A673 (cell line): ENCODE data around the gene BMPR1A.

Experiments used
- CTCF ChIP-seq: fragments of 300-800, 200-600 bp; sonication (generic); conservative IDR thresholded peaks from 2 replicates; pipeline ENCODE4 v1.5.1; 2017; ENCODE audit warnings: low read depth, mild to moderate bottlenecking, antibody characterized with exemption, low read length, moderate library complexity, mixed read lengths
- EZH2 ChIP-seq: fragments of 200-600 bp; sonication (generic); IDR thresholded peaks from 2 replicates; pipeline ENCODE4 v1.6.1; 2017; ENCODE audit warnings: borderline replicate concordance, low read depth, mild to moderate bottlenecking, mixed read lengths, antibody characterized with exemption, low read length; ENCODE audit not compliant: poor library complexity, severe bottlenecking

- TF ChIP-seq CTCF (no peak), EZH2 (no peak)
These were observed 133.6 kb downstream of the BMPR1A start for GRCh38 chr10:86889997-86890396.
